Adipocyte (in vitro differentiated cells): ENCODE data around the gene STOML1.
A peak's percentile ranks its signal among the peaks of the same experiment; 100 is the strongest.

Experiments
- DNase-seq: peaks from one replicate; pipeline ENCODE4 v3.0.0-alpha.2; 2015; ENCODE audit warnings: low read depth
- H3K27me3 ChIP-seq: replicated peaks from 2 replicates; pipeline ENCODE4 v1.7.0; 2013; ENCODE audit warnings: mild to moderate bottlenecking, low read length, moderate library complexity; ENCODE audit not compliant: control insufficient read depth, insufficient read depth
- H3K36me3 ChIP-seq: 2 replicates; pipeline ENCODE4 v1.7.0; 2013; ENCODE audit warnings: low read length, mild to moderate bottlenecking, moderate library complexity; ENCODE audit not compliant: control insufficient read depth, insufficient read depth, severe bottlenecking
- H3K4me1 ChIP-seq: 2 replicates; pipeline ENCODE4 v1.7.0; 2013; ENCODE audit warnings: mild to moderate bottlenecking, low read length, moderate library complexity; ENCODE audit not compliant: control insufficient read depth, insufficient read depth
- H3K4me3 ChIP-seq: 2 replicates; pipeline ENCODE4 v1.7.0; 2013; ENCODE audit warnings: mild to moderate bottlenecking, low read length, moderate library complexity
- H3K9ac ChIP-seq: 2 replicates; pipeline ENCODE4 v1.7.0; 2013; ENCODE audit warnings: mild to moderate bottlenecking, low read length, moderate library complexity
- H3K9me3 ChIP-seq: 2 replicates; pipeline ENCODE4 v1.7.0; 2013; ENCODE audit warnings: mild to moderate bottlenecking, low read length, moderate library complexity; ENCODE audit not compliant: control insufficient read depth

Gene STOML1

GRCh38 chr15:74034206-74034755 is 42.2 kb upstream of the STOML1 start:
- H3K36me3 ChIP-seq = peaks cover 58% of the 10 kb centered on the region

GRCh38 chr15:74032606-74033561 is 40.8 kb upstream of the STOML1 start:
- Histone ChIP-seq H3K4me1 (peaks cover 11% of the 10 kb centered on the region), H3K27me3 (no peaks in the 10 kb centered on the region), H3K4me3 (no peak overlapping the region), H3K9ac (no peak overlapping the region), H3K36me3 (peaks cover 67% of the 10 kb centered on the region), H3K9me3 (no peaks in the 10 kb centered on the region)
- DNase-seq = no peak

More at GRCh38 chr15:74034206-74034755, 42.2 kb upstream of the STOML1 start:
- no peak for DNase-seq
- Histone ChIP-seq H3K4me3 (no peak overlapping the region), H3K27me3 (no peaks in the 10 kb centered on the region), H3K9ac (no peak overlapping the region), H3K9me3 (no peaks in the 10 kb centered on the region), H3K4me1 (peaks cover 24% of the 10 kb centered on the region)

GRCh38 chr15:74032046-74032445 is 40.0 kb upstream of the STOML1 start:
- Histone ChIP-seq H3K4me1 (peaks cover 8% of the 10 kb centered on the region), H3K4me3 (no peak overlapping the region), H3K36me3 (peaks cover 70% of the 10 kb centered on the region), H3K9ac (no peak overlapping the region), H3K27me3 (no peaks in the 10 kb centered on the region), H3K9me3 (no peaks in the 10 kb centered on the region)
- no peak for DNase-seq

- peaks cover 20% of the 10 kb centered on the region for H3K4me1 ChIP-seq
- H3K27me3 ChIP-seq = no peaks in the 10 kb centered on the region
- H3K36me3 ChIP-seq = peaks cover 70% of the 10 kb centered on the region
- no peak for DNase-seq
- no peak overlapping the region for H3K9ac ChIP-seq
- no peaks in the 10 kb centered on the region for H3K9me3 ChIP-seq
- no peak overlapping the region for H3K4me3 ChIP-seq
These were observed 36.6 kb upstream of the STOML1 start for GRCh38 chr15:74028646-74029045.

GRCh38 chr15:74027688-74028087 is 35.6 kb upstream of the STOML1 start:
- no peaks in the 10 kb centered on the region for H3K9me3 ChIP-seq
- peaks cover 70% of the 10 kb centered on the region for H3K36me3 ChIP-seq
- H3K4me1 ChIP-seq = peaks cover 22% of the 10 kb centered on the region
- DNase-seq = no peak
- H3K27me3 ChIP-seq = no peaks in the 10 kb centered on the region
- H3K9ac ChIP-seq = no peak overlapping the region
- no peak overlapping the region for H3K4me3 ChIP-seq

GRCh38 chr15:74025436-74025835 is 33.3 kb upstream of the STOML1 start:
- Histone ChIP-seq H3K36me3 (peaks cover 79% of the 10 kb centered on the region), H3K9me3 (no peaks in the 10 kb centered on the region), H3K9ac (no peak overlapping the region), H3K4me1 (peaks cover 22% of the 10 kb centered on the region), H3K4me3 (no peak overlapping the region), H3K27me3 (no peaks in the 10 kb centered on the region)
- peak; percentile 7 for DNase-seq

- peaks cover 79% of the 10 kb centered on the region for H3K36me3 ChIP-seq
- no peaks in the 10 kb centered on the region for H3K9me3 ChIP-seq
- DNase-seq = no peak
- no peaks in the 10 kb centered on the region for H3K27me3 ChIP-seq
- H3K4me3 ChIP-seq = no peak overlapping the region
- no peak overlapping the region for H3K9ac ChIP-seq
- H3K4me1 ChIP-seq = peaks cover 22% of the 10 kb centered on the region
These were observed 32.6 kb upstream of the STOML1 start for GRCh38 chr15:74024687-74025086.

- H3K36me3 ChIP-seq = peaks cover 76% of the 10 kb centered on the region
- no peak for DNase-seq
- H3K4me3 ChIP-seq = no peak overlapping the region
- no peak overlapping the region for H3K9ac ChIP-seq
- no peaks in the 10 kb centered on the region for H3K27me3 ChIP-seq
- peaks cover 22% of the 10 kb centered on the region for H3K4me1 ChIP-seq
- H3K9me3 ChIP-seq = no peaks in the 10 kb centered on the region
These were observed 30.8 kb upstream of the STOML1 start for GRCh38 chr15:74022706-74023470.

GRCh38 chr15:74019734-74020133 is 27.6 kb upstream of the STOML1 start:
- DNase-seq = no peak
- Histone ChIP-seq H3K9ac (no peak overlapping the region), H3K4me1 (peaks cover 9% of the 10 kb centered on the region), H3K36me3 (peaks cover 63% of the 10 kb centered on the region), H3K27me3 (no peaks in the 10 kb centered on the region), H3K4me3 (no peak overlapping the region), H3K9me3 (no peaks in the 10 kb centered on the region)

GRCh38 chr15:74013374-74013894 is 21.3 kb upstream of the STOML1 start:
- H3K4me3 ChIP-seq = no peak overlapping the region
- H3K9me3 ChIP-seq = no peaks in the 10 kb centered on the region
- peaks cover 56% of the 10 kb centered on the region for H3K4me1 ChIP-seq
- no peak overlapping the region for H3K9ac ChIP-seq
- peaks cover 43% of the 10 kb centered on the region for H3K36me3 ChIP-seq
- no peak for DNase-seq
- no peaks in the 10 kb centered on the region for H3K27me3 ChIP-seq

GRCh38 chr15:74011610-74012009 is 19.5 kb upstream of the STOML1 start:
- H3K4me1 ChIP-seq = peaks cover 73% of the 10 kb centered on the region
- H3K9ac ChIP-seq = peak overlapping the region; percentile 82
- H3K9me3 ChIP-seq = no peaks in the 10 kb centered on the region
- peak; percentile 61 for DNase-seq
- H3K36me3 ChIP-seq = peaks cover 45% of the 10 kb centered on the region
- H3K27me3 ChIP-seq = no peaks in the 10 kb centered on the region
- H3K4me3 ChIP-seq = peak overlapping the region; percentile 72
